ENCODE measurements around the gene CLUH.

CLUH gene

DNA sequence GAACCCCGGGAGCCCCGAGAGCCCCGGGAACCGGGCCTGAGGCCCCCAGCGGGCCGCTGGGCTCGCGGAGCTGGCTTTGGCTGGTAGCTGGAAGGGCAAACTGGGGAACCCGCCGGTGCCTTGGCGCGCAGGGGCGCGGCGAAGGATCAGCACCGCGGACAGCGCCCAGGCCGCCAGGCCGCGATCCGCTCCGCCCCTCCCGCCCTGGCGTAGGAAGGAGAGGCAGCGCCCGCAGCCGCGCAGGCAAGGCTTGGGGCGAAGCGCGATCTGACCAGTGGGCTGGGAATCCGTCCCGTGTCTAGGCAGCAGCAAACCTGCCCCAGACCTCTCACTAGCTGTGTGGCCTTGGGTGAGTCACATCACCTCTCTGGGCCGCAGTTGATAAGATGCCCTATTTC lies 38.2 kb upstream of the CLUH start (continued):
- TF ChIP-seq ZNF10 (tag by site-specific recombination; IDR thresholded peaks at IDR 0.05) (no peak), ZNF785 (tag by site-specific recombination; IDR thresholded peaks at IDR 0.05) (no peak), ZNF266 (tag by site-specific recombination; IDR thresholded peaks at IDR 0.05; ENCODE audit: low read depth) (no peak), IKZF3 (tag by site-specific recombination; IDR thresholded peaks at IDR 0.05) (no peak), SETDB1 (IDR thresholded peaks at IDR 0.05; ENCODE audit: insufficient read length, low read length) (no peak), ZNF549 (tag by site-specific recombination; IDR thresholded peaks at IDR 0.05) (no peak), ZNF211 (tag by site-specific recombination; IDR thresholded peaks at IDR 0.05; ENCODE audit: low read depth) (no peak), ZNF600 (tag by site-specific recombination; IDR thresholded peaks at IDR 0.05) (peak; percentile 18; the same call in 1 of the 2 replicates), REPIN1 (tag by site-specific recombination; IDR thresholded peaks at IDR 0.05; ENCODE audit: low read depth) (no peak), ZNF596 (tag by site-specific recombination; IDR thresholded peaks at IDR 0.05) (no peak), KLF10 (tag by site-specific recombination; IDR thresholded peaks at IDR 0.05) (peak; percentile 62; the same call in 1 of the 2 replicates), ZNF132 (tag by site-specific recombination; IDR thresholded peaks at IDR 0.05; ENCODE audit: borderline replicate concordance) (no peak), ZBTB17 (tag by site-specific recombination; IDR thresholded peaks at IDR 0.05) (peak; percentile 41; the same call in 1 of the 2 replicates), ZNF350 (tag by site-specific recombination; IDR thresholded peaks at IDR 0.05) (no peak), ZFP3 (tag by site-specific recombination; IDR thresholded peaks at IDR 0.05; ENCODE audit: low read depth) (no peak), ZNF777 (tag by site-specific recombination; IDR thresholded peaks at IDR 0.05; ENCODE audit: borderline replicate concordance) (no peak), GFI1B (tag by site-specific recombination; IDR thresholded peaks at IDR 0.05) (no peak), ZNF416 (tag by site-specific recombination; IDR thresholded peaks at IDR 0.05) (no peak), ZNF366 (tag by site-specific recombination; conservative IDR thresholded peaks at IDR 0.05) (no peak), ZNF16 (tag by site-specific recombination; IDR thresholded peaks at IDR 0.05; ENCODE audit: low read depth) (no peak), EGR2 (tag by site-specific recombination; IDR thresholded peaks at IDR 0.05; ENCODE audit: low read depth) (peak; percentile 49; the same call in 1 of the 2 replicates), ZNF146 (tag by site-specific recombination; IDR thresholded peaks at IDR 0.05) (no peak), ZNF112 (tag by site-specific recombination; IDR thresholded peaks at IDR 0.05) (no peak), ZNF571 (tag by site-specific recombination; IDR thresholded peaks at IDR 0.05) (no peak), ZFP37 (tag by site-specific recombination; IDR thresholded peaks at IDR 0.05) (no peak), ZNF560 (tag by site-specific recombination; IDR thresholded peaks at IDR 0.05; ENCODE audit: borderline replicate concordance) (no peak), YY2 (tag by site-specific recombination; IDR thresholded peaks at IDR 0.05) (no peak), TCF7L2 (IDR thresholded peaks at IDR 0.05; ENCODE audit: borderline replicate concordance, low read depth, low read length) (no peak), SCRT1 (tag by site-specific recombination; IDR thresholded peaks at IDR 0.05; ENCODE audit: borderline replicate concordance) (no peak), HOXA7 (CRISPR knock-in tag; IDR thresholded peaks at IDR 0.05; ENCODE audit: borderline replicate concordance) (0 out of 2 replicates have a peak, but pooled peaks have one; percentile 49), ZNF24 (tag by site-specific recombination; IDR thresholded peaks at IDR 0.05) (no peak)
- TF ChIP-seq, protein P1, sequence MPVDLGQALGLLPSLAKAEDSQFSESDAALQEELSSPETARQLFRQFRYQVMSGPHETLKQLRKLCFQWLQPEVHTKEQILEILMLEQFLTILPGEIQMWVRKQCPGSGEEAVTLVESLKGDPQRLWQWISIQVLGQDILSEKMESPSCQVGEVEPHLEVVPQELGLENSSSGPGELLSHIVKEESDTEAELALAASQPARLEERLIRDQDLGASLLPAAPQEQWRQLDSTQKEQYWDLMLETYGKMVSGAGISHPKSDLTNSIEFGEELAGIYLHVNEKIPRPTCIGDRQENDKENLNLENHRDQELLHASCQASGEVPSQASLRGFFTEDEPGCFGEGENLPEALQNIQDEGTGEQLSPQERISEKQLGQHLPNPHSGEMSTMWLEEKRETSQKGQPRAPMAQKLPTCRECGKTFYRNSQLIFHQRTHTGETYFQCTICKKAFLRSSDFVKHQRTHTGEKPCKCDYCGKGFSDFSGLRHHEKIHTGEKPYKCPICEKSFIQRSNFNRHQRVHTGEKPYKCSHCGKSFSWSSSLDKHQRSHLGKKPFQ (tag by site-specific recombination; IDR thresholded peaks at IDR 0.05): no peak
- TF ChIP-seq, protein P2, sequence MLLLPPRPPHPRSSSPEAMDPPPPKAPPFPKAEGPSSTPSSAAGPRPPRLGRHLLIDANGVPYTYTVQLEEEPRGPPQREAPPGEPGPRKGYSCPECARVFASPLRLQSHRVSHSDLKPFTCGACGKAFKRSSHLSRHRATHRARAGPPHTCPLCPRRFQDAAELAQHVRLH (tag by site-specific recombination; IDR thresholded peaks at IDR 0.05): no peak
- TF ChIP-seq, protein P3, sequence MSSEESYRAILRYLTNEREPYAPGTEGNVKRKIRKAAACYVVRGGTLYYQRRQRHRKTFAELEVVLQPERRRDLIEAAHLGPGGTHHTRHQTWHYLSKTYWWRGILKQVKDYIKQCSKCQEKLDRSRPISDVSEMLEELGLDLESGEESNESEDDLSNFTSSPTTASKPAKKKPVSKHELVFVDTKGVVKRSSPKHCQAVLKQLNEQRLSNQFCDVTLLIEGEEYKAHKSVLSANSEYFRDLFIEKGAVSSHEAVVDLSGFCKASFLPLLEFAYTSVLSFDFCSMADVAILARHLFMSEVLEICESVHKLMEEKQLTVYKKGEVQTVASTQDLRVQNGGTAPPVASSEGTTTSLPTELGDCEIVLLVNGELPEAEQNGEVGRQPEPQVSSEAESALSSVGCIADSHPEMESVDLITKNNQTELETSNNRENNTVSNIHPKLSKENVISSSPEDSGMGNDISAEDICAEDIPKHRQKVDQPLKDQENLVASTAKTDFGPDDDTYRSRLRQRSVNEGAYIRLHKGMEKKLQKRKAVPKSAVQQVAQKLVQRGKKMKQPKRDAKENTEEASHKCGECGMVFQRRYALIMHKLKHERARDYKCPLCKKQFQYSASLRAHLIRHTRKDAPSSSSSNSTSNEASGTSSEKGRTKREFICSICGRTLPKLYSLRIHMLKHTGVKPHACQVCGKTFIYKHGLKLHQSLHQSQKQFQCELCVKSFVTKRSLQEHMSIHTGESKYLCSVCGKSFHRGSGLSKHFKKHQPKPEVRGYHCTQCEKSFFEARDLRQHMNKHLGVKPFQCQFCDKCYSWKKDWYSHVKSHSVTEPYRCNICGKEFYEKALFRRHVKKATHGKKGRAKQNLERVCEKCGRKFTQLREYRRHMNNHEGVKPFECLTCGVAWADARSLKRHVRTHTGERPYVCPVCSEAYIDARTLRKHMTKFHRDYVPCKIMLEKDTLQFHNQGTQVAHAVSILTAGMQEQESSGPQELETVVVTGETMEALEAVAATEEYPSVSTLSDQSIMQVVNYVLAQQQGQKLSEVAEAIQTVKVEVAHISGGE (tag by site-specific recombination; conservative IDR thresholded peaks at IDR 0.05; ENCODE audit: low read depth): no peak
- TF ChIP-seq, protein P4, sequence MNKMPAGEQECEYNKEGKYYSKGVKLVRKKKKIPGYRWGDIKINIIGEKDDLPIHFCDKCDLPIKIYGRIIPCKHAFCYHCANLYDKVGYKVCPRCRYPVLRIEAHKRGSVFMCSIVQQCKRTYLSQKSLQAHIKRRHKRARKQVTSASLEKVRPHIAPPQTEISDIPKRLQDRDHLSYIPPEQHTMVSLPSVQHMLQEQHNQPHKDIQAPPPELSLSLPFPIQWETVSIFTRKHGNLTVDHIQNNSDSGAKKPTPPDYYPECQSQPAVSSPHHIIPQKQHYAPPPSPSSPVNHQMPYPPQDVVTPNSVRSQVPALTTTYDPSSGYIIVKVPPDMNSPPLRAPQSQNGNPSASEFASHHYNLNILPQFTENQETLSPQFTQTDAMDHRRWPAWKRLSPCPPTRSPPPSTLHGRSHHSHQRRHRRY (tag by site-specific recombination; IDR thresholded peaks at IDR 0.05): no peak
- TF ChIP-seq, protein P5, sequence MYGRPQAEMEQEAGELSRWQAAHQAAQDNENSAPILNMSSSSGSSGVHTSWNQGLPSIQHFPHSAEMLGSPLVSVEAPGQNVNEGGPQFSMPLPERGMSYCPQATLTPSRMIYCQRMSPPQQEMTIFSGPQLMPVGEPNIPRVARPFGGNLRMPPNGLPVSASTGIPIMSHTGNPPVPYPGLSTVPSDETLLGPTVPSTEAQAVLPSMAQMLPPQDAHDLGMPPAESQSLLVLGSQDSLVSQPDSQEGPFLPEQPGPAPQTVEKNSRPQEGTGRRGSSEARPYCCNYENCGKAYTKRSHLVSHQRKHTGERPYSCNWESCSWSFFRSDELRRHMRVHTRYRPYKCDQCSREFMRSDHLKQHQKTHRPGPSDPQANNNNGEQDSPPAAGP (tag by site-specific recombination; IDR thresholded peaks at IDR 0.05): 0 out of 2 replicates have a peak, but pooled peaks have one; percentile 47
